HEK293T (cell line): ENCODE data around the gene MGLL.

ENCODE experiments used
- BHLHE40 ChIP-seq: fragments of 450-650 bp; IDR thresholded peaks from 2 replicates; pipeline ENCODE4 v1.6.1; 2016; ENCODE audit warnings: mild to moderate bottlenecking, moderate library complexity, borderline replicate concordance
- CTBP1 ChIP-seq: fragments of 450-650 bp; IDR thresholded peaks from 2 replicates; pipeline ENCODE4 v1.6.1; 2016; ENCODE audit warnings: borderline replicate concordance
- ELF4 ChIP-seq: fragments of 450-650 bp; IDR thresholded peaks from 2 replicates; pipeline ENCODE4 v1.6.1; 2017; ENCODE audit warnings: antibody characterized with exemption
- FOXK2 ChIP-seq: fragments of 450-650 bp; IDR thresholded peaks from 2 replicates; pipeline ENCODE4 v1.6.1; 2016; ENCODE audit warnings: mild to moderate bottlenecking
- FOXM1 ChIP-seq: fragments of 450-650 bp; IDR thresholded peaks from 2 replicates; pipeline ENCODE4 v1.6.1; 2017; ENCODE audit warnings: mild to moderate bottlenecking, borderline replicate concordance
- LEF1 ChIP-seq: fragments of 450-650 bp; IDR thresholded peaks from 2 replicates; pipeline ENCODE4 v1.6.1; 2017; ENCODE audit warnings: mild to moderate bottlenecking, borderline replicate concordance
- NFRKB ChIP-seq: fragments of 450-650 bp; IDR thresholded peaks from 2 replicates; pipeline ENCODE4 v1.6.1; 2016; ENCODE audit warnings: mild to moderate bottlenecking, moderate library complexity
- TARDBP ChIP-seq: fragments of 450-650 bp; IDR thresholded peaks from 2 replicates; pipeline ENCODE4 v1.6.1; 2016

DNA sequence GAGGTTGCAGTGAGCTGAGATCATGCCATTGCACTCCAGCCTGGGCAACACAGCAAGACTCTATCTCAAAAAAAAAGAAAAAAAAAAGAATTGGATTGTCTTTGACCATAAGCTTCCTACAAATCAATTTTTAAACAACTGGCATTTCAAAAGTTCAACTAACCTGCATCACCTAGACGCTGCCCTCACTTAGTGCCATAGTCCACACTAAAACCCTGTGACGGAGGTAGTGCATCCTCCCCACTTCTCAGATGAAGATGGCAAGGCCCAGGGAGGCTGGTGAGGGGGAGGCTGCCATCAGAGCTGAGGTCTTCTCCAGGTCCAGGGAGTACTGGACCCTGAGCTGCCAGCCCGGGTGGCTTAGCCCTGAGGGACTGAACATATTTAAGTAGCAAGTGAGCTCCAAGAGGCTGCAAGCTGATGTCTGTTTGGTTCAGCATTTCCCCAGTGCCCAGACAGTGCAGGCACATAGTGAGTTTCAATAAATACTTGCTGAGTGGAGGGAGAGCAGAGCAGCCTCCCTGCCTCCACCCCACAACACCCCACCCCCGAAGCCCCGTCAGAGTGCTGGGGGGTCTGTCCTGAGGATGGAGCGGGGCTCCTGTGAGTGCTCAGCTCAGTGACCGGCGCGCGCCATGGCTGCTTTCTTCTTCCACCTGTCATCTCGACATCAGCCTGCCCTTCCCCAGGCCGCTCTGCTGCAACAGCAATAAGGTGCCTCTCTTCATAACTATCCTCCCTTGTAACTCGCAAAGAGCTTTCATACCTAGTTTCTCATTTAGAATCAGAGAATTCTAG lies 52.8 kb downstream of the MGLL start:
- TF ChIP-seq LEF1 (no peak), ELF4 (no peak), FOXM1 (no peak), NFRKB (no peak), BHLHE40 (no peak), TARDBP (no peak), FOXK2 (no peak), CTBP1 (no peak)
